H1 (cell line): ENCODE measurements around the gene PAGE4.

Experiments
- CBX5 ChIP-seq: fragments of 300-800, 300-1000 bp; sonication (generic); IDR thresholded peaks from 2 replicates; pipeline ENCODE4 v1.7.1; 2016; ENCODE audit warnings: antibody characterized with exemption, low read length, low read depth
- CTCF ChIP-seq, 3 experiments: IDR thresholded peaks; 1 replicate in 2 of 3; 2 replicates in 1 of 3; pipeline versions ENCODE4 v1.5.1 to v1.6.1; 2011; ENCODE audit warnings: low read length in 3 of 3, mild to moderate bottlenecking in 3 of 3, inconsistent platforms in 2 of 3, low read depth in 1 of 3, moderate library complexity in 1 of 3; ENCODE audit not compliant: insufficient read depth in 1 of 3; ENCODE audit errors: control extremely low read depth in 1 of 3
- EZH2 ChIP-seq: fragments of 200-600 bp; sonication (generic); IDR thresholded peaks from 2 replicates; pipeline ENCODE4 v1.7.1; 2012; ENCODE audit warnings: low read depth, mild to moderate bottlenecking, moderate library complexity, low read length, inconsistent platforms; ENCODE audit not compliant: severe bottlenecking

- no peak for TF ChIP-seq CTCF (IDR thresholded peaks at IDR 0.05; ENCODE audit: control extremely low read depth in 1 of 3, insufficient read depth in 1 of 3, low read depth in 1 of 3, low read length in 3 of 3)
- TF ChIP-seq CBX5: no peak
- TF ChIP-seq EZH2: no peak
These were observed 20.9 kb downstream of the PAGE4 start for GRCh38 chrX:49850028-49850427.
